ENCODE measurements around the gene FJX1.
A peak's percentile ranks its signal among the peaks of the same experiment; 100 is the strongest.
"Not testable (repeated sequence)": the region's sequence is repeated elsewhere in the genome, so short reads cannot be mapped to it uniquely, and the experiment has no call there.

The FJX1 gene

GRCh38 chr11:35632301-35632700, 14.0 kb downstream of the FJX1 start:
- no peak for DNase-seq (ENCODE audit: low read depth)

GRCh38 chr11:35633827-35634423, 15.7 kb downstream of the FJX1 start:
- no peak for DNase-seq (ENCODE audit: low read depth)

GRCh38 chr11:35635933-35636332, 17.7 kb downstream of the FJX1 start:
- DNase-seq (ENCODE audit: low read depth), result no peak

- DNase-seq (ENCODE audit: low read depth), result no peak
These were observed 21.4 kb downstream of the FJX1 start for GRCh38 chr11:35639591-35640179.

- peak; percentile 56 for DNase-seq (ENCODE audit: low read depth)
These were observed 23.1 kb downstream of the FJX1 start for GRCh38 chr11:35641171-35641897.

- DNase-seq (ENCODE audit: low read depth), result no peak
These were observed 23.7 kb downstream of the FJX1 start for GRCh38 chr11:35641964-35642363.

GRCh38 chr11:35647421-35648093, 29.3 kb downstream of the FJX1 start:
- DNase-seq (ENCODE audit: low read depth), result no peak

- peak; percentile 90 for DNase-seq (ENCODE audit: low read depth)
These were observed 31.7 kb downstream of the FJX1 start for GRCh38 chr11:35650006-35650405.

GRCh38 chr11:35650467-35650866, 32.2 kb downstream of the FJX1 start:
- no peak for DNase-seq (ENCODE audit: low read depth)

- DNase-seq (ENCODE audit: low read depth), result no peak
These were observed 33.0 kb downstream of the FJX1 start for GRCh38 chr11:35651263-35651662.

- not testable (repeated sequence) for DNase-seq (ENCODE audit: low read depth)
These were observed 34.5 kb downstream of the FJX1 start for GRCh38 chr11:35652786-35653185.

- no peak for DNase-seq (ENCODE audit: low read depth)
These were observed 36.5 kb downstream of the FJX1 start for GRCh38 chr11:35654711-35655110.

GRCh38 chr11:35655254-35655653, 37.0 kb downstream of the FJX1 start:
- no peak for DNase-seq (ENCODE audit: low read depth)

GRCh38 chr11:35655856-35656255, 37.6 kb downstream of the FJX1 start:
- no peak for DNase-seq (ENCODE audit: low read depth)

GRCh38 chr11:35658020-35658948, 40.0 kb downstream of the FJX1 start:
- DNase-seq (ENCODE audit: low read depth), result peak; percentile 37

GRCh38 chr11:35661534-35661933, 43.3 kb downstream of the FJX1 start:
- no peak for DNase-seq (ENCODE audit: low read depth)

- no peak for DNase-seq (ENCODE audit: low read depth)
These were observed 43.9 kb downstream of the FJX1 start for GRCh38 chr11:35662061-35662648.

- DNase-seq (ENCODE audit: low read depth), result peak; percentile 83
These were observed 44.6 kb downstream of the FJX1 start, which contains the start of gene TRIM44 for GRCh38 chr11:35662649-35663407. Gene TRIM44 (plus strand): TSS chr11:35662775. CDS start chr11:35663112, 337 bp downstream.

- DNase-seq (ENCODE audit: low read depth), result no peak
These were observed 45.1 kb downstream of the FJX1 start for GRCh38 chr11:35663408-35663702.

- peak; percentile 49 for DNase-seq (ENCODE audit: low read depth)
These were observed 46.7 kb downstream of the FJX1 start for GRCh38 chr11:35664977-35665441.

- DNase-seq (ENCODE audit: low read depth), result no peak
These were observed 49.0 kb downstream of the FJX1 start for GRCh38 chr11:35667257-35667656.
